C4-2B (cell line): ENCODE results near the gene SLC6A11.

Experiments used
- CTCF ChIP-seq: fragments of 450-650 bp; conservative IDR thresholded peaks from 2 replicates; pipeline ENCODE4 v1.5.1; 2017; ENCODE audit warnings: mild to moderate bottlenecking
- ZFX ChIP-seq: fragments of 450-650 bp; IDR thresholded peaks from 2 replicates; pipeline ENCODE4 v1.6.1; 2017

DNA sequence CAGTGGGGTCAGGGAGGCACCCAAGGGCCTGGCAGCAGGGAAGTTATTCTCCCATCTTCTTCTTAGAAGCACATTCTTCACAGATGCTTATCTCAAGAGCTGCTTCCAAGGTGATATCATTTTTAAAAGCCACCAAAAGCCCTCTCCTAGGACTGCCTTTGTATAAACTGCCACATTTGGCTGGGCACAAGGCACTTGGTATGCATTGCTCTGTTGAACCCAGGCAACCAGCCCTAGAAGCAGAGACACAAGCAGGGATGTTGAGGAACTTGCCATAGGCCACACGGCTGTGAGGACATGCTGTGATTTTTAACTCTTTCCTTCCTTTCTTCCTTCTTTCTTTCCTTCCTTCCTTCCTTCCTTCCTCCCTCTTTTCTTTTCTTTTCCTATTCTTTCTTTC is 169.2 kb downstream of the SLC6A11 start:
- TF ChIP-seq CTCF (no peak), ZFX (no peak)
